Sigmoid colon (tissue), 4 donors: ENCODE measurements around the gene PARP14.
A peak's percentile ranks its signal among the peaks of the same experiment; 100 is the strongest.

Source experiments
- CTCF ChIP-seq, 4 experiments: fragments of 450-650 bp in 3 of 4; fragments of 200-600 bp in 1 of 4; IDR thresholded peaks; one replicate each; pipeline ENCODE4 v1.5.1; 2016 to 2019; ENCODE audit warnings: antibody characterized with exemption in 4 of 4, mild to moderate bottlenecking in 3 of 4, moderate library complexity in 2 of 4
- EP300 ChIP-seq, 4 donors: sonication (generic); formaldehyde crosslinking; IDR thresholded peaks; one replicate each; pipeline ENCODE4 v1.6.1; 2017; ENCODE audit warnings: antibody characterized with exemption in 4 of 4
- POLR2A ChIP-seq, 2 donors: fragments of 450-650 bp; IDR thresholded peaks; one replicate each; pipeline ENCODE4 v1.6.1; 2016; ENCODE audit warnings: antibody characterized with exemption in 2 of 2, mild to moderate bottlenecking in 2 of 2, moderate library complexity in 2 of 2
- POLR2AphosphoS5 ChIP-seq, 4 donors: sonication (generic); formaldehyde crosslinking; IDR thresholded peaks; one replicate each; pipeline ENCODE4 v1.6.1; 2017; ENCODE audit warnings: antibody characterized with exemption in 4 of 4

- peak in 2 of 4 experiments; percentile 8 to 17 for TF ChIP-seq CTCF (IDR thresholded peaks at IDR 0.05)
- peak; percentile 15 to 85 (median 78) for TF ChIP-seq POLR2AphosphoS5 (IDR thresholded peaks at IDR 0.05)
- peak; percentile 31 to 44 for TF ChIP-seq POLR2A (IDR thresholded peaks at IDR 0.05)
- TF ChIP-seq EP300 (IDR thresholded peaks at IDR 0.05), result no peak
Measured at GRCh38 chr3:122680475-122681283, at the start of gene PARP14.
